ENCODE data around the gene ZNF516.

Gene ZNF516

GRCh38 chr18:76492669-76493212 lies 2.3 kb downstream of the ZNF516 start (continued):
- TF ChIP-seq ZNF555 (tag by site-specific recombination; conservative IDR thresholded peaks at IDR 0.05) (no peak), ZBTB20 (tag by site-specific recombination; IDR thresholded peaks at IDR 0.05) (peak; percentile 57; the same call in 1 of the 2 replicates), ZNF596 (tag by site-specific recombination; IDR thresholded peaks at IDR 0.05) (no peak), ZNF132 (tag by site-specific recombination; IDR thresholded peaks at IDR 0.05; ENCODE audit: borderline replicate concordance) (no peak), ZNF785 (tag by site-specific recombination; IDR thresholded peaks at IDR 0.05) (no peak), BCL6B (tag by site-specific recombination; IDR thresholded peaks at IDR 0.05) (no peak), ZIC2 (tag by site-specific recombination; IDR thresholded peaks at IDR 0.05) (no peak), ZNF2 (tag by site-specific recombination; IDR thresholded peaks at IDR 0.05) (no peak), MEIS1 (CRISPR knock-in tag; IDR thresholded peaks at IDR 0.05; ENCODE audit: borderline replicate concordance) (no peak), ZBTB7A (tag by site-specific recombination; IDR thresholded peaks at IDR 0.05; ENCODE audit: low read depth) (no peak), ZNF747 (tag by site-specific recombination; IDR thresholded peaks at IDR 0.05) (no peak), GLIS2 (tag by site-specific recombination; IDR thresholded peaks at IDR 0.05) (peak; percentile 99), ZNF426 (tag by site-specific recombination; IDR thresholded peaks at IDR 0.05) (no peak), ZNF274 (IDR thresholded peaks at IDR 0.05; ENCODE audit: low read length) (no peak), ZNF274 (tag by site-specific recombination; IDR thresholded peaks at IDR 0.05; ENCODE audit: borderline replicate concordance) (no peak), ZNF621 (tag by site-specific recombination; IDR thresholded peaks at IDR 0.05) (no peak), KLF10 (tag by site-specific recombination; IDR thresholded peaks at IDR 0.05) (peak; percentile 71; the same call in 1 of the 2 replicates), ZNF354C (tag by site-specific recombination; IDR thresholded peaks at IDR 0.05; ENCODE audit: borderline replicate concordance, low read depth) (no peak), OSR2 (tag by site-specific recombination; IDR thresholded peaks at IDR 0.05) (no peak), ZNF394 (tag by site-specific recombination; IDR thresholded peaks at IDR 0.05; ENCODE audit: borderline replicate concordance) (no peak)
- TF ChIP-seq, protein P1, sequence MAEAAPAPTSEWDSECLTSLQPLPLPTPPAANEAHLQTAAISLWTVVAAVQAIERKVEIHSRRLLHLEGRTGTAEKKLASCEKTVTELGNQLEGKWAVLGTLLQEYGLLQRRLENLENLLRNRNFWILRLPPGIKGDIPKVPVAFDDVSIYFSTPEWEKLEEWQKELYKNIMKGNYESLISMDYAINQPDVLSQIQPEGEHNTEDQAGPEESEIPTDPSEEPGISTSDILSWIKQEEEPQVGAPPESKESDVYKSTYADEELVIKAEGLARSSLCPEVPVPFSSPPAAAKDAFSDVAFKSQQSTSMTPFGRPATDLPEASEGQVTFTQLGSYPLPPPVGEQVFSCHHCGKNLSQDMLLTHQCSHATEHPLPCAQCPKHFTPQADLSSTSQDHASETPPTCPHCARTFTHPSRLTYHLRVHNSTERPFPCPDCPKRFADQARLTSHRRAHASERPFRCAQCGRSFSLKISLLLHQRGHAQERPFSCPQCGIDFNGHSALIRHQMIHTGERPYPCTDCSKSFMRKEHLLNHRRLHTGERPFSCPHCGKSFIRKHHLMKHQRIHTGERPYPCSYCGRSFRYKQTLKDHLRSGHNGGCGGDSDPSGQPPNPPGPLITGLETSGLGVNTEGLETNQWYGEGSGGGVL (tag by site-specific recombination; IDR thresholded peaks at IDR 0.05): 0 out of 2 replicates have a peak, but pooled peaks have one; percentile 13
- TF ChIP-seq, protein P2, sequence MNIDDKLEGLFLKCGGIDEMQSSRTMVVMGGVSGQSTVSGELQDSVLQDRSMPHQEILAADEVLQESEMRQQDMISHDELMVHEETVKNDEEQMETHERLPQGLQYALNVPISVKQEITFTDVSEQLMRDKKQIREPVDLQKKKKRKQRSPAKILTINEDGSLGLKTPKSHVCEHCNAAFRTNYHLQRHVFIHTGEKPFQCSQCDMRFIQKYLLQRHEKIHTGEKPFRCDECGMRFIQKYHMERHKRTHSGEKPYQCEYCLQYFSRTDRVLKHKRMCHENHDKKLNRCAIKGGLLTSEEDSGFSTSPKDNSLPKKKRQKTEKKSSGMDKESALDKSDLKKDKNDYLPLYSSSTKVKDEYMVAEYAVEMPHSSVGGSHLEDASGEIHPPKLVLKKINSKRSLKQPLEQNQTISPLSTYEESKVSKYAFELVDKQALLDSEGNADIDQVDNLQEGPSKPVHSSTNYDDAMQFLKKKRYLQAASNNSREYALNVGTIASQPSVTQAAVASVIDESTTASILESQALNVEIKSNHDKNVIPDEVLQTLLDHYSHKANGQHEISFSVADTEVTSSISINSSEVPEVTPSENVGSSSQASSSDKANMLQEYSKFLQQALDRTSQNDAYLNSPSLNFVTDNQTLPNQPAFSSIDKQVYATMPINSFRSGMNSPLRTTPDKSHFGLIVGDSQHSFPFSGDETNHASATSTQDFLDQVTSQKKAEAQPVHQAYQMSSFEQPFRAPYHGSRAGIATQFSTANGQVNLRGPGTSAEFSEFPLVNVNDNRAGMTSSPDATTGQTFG (tag by site-specific recombination; IDR thresholded peaks at IDR 0.05; ENCODE audit: borderline replicate concordance): no peak
- TF ChIP-seq, protein P3, sequence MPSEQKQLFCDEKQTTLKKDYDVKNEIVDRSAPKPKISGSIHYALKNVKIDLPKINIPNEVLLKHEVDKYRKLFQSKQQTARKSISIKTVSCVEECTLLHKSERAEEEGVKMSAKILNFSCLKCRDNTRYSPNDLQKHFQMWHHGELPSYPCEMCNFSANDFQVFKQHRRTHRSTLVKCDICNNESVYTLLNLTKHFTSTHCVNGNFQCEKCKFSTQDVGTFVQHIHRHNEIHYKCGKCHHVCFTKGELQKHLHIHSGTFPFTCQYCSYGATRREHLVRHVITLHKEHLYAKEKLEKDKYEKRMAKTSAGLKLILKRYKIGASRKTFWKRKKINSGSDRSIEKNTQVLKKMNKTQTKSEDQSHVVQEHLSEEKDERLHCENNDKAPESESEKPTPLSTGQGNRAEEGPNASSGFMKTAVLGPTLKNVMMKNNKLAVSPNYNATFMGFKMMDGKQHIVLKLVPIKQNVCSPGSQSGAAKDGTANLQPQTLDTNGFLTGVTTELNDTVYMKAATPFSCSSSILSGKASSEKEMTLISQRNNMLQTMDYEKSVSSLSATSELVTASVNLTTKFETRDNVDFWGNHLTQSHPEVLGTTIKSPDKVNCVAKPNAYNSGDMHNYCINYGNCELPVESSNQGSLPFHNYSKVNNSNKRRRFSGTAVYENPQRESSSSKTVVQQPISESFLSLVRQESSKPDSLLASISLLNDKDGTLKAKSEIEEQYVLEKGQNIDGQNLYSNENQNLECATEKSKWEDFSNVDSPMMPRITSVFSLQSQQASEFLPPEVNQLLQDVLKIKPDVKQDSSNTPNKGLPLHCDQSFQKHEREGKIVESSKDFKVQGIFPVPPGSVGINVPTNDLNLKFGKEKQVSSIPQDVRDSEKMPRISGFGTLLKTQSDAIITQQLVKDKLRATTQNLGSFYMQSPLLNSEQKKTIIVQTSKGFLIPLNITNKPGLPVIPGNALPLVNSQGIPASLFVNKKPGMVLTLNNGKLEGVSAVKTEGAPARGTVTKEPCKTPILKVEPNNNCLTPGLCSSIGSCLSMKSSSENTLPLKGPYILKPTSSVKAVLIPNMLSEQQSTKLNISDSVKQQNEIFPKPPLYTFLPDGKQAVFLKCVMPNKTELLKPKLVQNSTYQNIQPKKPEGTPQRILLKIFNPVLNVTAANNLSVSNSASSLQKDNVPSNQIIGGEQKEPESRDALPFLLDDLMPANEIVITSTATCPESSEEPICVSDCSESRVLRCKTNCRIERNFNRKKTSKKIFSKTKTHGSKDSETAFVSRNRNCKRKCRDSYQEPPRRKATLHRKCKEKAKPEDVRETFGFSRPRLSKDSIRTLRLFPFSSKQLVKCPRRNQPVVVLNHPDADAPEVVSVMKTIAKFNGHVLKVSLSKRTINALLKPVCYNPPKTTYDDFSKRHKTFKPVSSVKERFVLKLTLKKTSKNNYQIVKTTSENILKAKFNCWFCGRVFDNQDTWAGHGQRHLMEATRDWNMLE (tag by site-specific recombination; conservative IDR thresholded peaks at IDR 0.05; ENCODE audit: low read depth): no peak
- TF ChIP-seq, protein P4, sequence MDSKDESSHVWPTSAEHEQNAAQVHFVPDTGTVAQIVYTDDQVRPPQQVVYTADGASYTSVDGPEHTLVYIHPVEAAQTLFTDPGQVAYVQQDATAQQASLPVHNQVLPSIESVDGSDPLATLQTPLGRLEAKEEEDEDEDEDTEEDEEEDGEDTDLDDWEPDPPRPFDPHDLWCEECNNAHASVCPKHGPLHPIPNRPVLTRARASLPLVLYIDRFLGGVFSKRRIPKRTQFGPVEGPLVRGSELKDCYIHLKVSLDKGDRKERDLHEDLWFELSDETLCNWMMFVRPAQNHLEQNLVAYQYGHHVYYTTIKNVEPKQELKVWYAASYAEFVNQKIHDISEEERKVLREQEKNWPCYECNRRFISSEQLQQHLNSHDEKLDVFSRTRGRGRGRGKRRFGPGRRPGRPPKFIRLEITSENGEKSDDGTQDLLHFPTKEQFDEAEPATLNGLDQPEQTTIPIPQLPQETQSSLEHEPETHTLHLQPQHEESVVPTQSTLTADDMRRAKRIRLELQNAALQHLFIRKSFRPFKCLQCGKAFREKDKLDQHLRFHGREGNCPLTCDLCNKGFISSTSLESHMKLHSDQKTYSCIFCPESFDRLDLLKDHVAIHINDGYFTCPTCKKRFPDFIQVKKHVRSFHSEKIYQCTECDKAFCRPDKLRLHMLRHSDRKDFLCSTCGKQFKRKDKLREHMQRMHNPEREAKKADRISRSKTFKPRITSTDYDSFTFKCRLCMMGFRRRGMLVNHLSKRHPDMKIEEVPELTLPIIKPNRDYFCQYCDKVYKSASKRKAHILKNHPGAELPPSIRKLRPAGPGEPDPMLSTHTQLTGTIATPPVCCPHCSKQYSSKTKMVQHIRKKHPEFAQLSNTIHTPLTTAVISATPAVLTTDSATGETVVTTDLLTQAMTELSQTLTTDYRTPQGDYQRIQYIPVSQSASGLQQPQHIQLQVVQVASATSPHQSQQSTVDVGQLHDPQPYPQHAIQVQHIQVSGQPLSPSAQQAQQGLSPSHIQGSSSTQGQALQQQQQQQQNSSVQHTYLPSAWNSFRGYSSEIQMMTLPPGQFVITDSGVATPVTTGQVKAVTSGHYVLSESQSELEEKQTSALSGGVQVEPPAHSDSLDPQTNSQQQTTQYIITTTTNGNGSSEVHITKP (tag by site-specific recombination; IDR thresholded peaks at IDR 0.05): peak; percentile 61
- TF ChIP-seq, protein P5, sequence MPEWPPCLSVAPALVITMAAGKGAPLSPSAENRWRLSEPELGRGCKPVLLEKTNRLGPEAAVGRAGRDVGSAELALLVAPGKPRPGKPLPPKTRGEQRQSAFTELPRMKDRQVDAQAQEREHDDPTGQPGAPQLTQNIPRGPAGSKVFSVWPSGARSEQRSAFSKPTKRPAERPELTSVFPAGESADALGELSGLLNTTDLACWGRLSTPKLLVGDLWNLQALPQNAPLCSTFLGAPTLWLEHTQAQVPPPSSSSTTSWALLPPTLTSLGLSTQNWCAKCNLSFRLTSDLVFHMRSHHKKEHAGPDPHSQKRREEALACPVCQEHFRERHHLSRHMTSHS (tag by site-specific recombination; IDR thresholded peaks at IDR 0.05): no peak

Measured in HEK293 (cell line).